HL-60/S4 treated with retinoic acid at 250 ng/mL for 4 days and 3 days (cell line): ENCODE measurements around the gene RPS15.
"Not testable (repeated sequence)": the region's sequence is repeated elsewhere in the genome, so short reads cannot be mapped to it uniquely, and the experiment has no call there.

Source experiments
- in situ Hi-C: fragments of 300-500 bp; cut with MboI; formaldehyde crosslinking; loops from 2 replicates; pipeline ENCODE4 v1.7.0; 2022; ENCODE audit warnings: low sequenced_read_pairs

Gene RPS15

GRCh38 chr19:1433119-1434039, 4.8 kb upstream of the RPS15 start:
- in situ Hi-C loops, result no loop called here

- in situ Hi-C loops, result no loop called here
Observed at GRCh38 chr19:1434040-1434366, 4.2 kb upstream of the RPS15 start.

- in situ Hi-C loops, result no loop called here
Observed at GRCh38 chr19:1434577-1435060, 3.6 kb upstream of the RPS15 start.

GRCh38 chr19:1435378-1435989, 2.7 kb upstream of the RPS15 start:
- in situ Hi-C loops, result no loop called here

- in situ Hi-C loops, result no loop called here
Observed at GRCh38 chr19:1437609-1438008, 587 bp upstream of the RPS15 start.

GRCh38 chr19:1438933-1439354, 748 bp downstream of the RPS15 start:
- in situ Hi-C loops, result no loop called here

- in situ Hi-C loops, result not testable (repeated sequence)
Observed at GRCh38 chr19:1439525-1440417, 1.6 kb downstream of the RPS15 start.

- in situ Hi-C loops, result no loop called here
Observed at GRCh38 chr19:1440418-1440801, 2.2 kb downstream of the RPS15 start.

- in situ Hi-C loops, result no loop called here
Observed at GRCh38 chr19:1441022-1441426, 2.8 kb downstream of the RPS15 start.

- in situ Hi-C loops, result no loop called here
Observed at GRCh38 chr19:1441677-1442438, 3.7 kb downstream of the RPS15 start.

- in situ Hi-C loops, result no loop called here
Observed at GRCh38 chr19:1445185-1445931, 7.2 kb downstream of the RPS15 start.

GRCh38 chr19:1445932-1446712, 7.9 kb downstream of the RPS15 start:
- in situ Hi-C loops, result no loop called here

GRCh38 chr19:1446713-1447481, 8.7 kb downstream of the RPS15 start:
- in situ Hi-C loops, result no loop called here

GRCh38 chr19:1447504-1447903, 9.3 kb downstream of the RPS15 start:
- in situ Hi-C loops, result no loop called here

- in situ Hi-C loops, result no loop called here
Observed at GRCh38 chr19:1447944-1448343, 9.7 kb downstream of the RPS15 start.

- in situ Hi-C loops, result no loop called here
Observed at GRCh38 chr19:1449467-1450442, 11.6 kb downstream of the RPS15 start, which contains the start of gene APC2. Gene APC2 (plus strand): TSS chr19:1450121. CDS start chr19:1453002, 2,881 bp downstream.
